GM23338 (cell line): ENCODE measurements around the gene P4HTM. TPM values are rescaled to one million over a fixed set of nuclear protein-coding genes. Genes with fewer than 3 reads are reported as not detected.

Source experiments
- ATAC-seq: fragments of 200-7000 bp; cut with Tn5 transposase; 3 replicates; pipeline ENCODE4 v1.9.1; 2020
- DNase-seq: peaks from one replicate; pipeline ENCODE4 v3.0.0-alpha.2; 2015; ENCODE audit warnings: low spot score
- H2AFZ ChIP-seq: fragments of 200-600 bp; sonication (generic); 2 replicates; pipeline ENCODE4 v1.8.0; 2016; ENCODE audit warnings: antibody characterized with exemption, mild to moderate bottlenecking, moderate library complexity
- H3F3A ChIP-seq: fragments of 200-600 bp; sonication (generic); replicated peaks from 2 replicates; pipeline ENCODE4 v1.8.0; 2017; ENCODE audit warnings: antibody characterized with exemption, mixed run types, low read depth
- H3K27ac ChIP-seq: fragments of 200-600 bp; sonication (generic); 2 replicates; pipeline ENCODE4 v1.6.1; 2016; ENCODE audit warnings: low read depth
- H3K27me3 ChIP-seq: fragments of 200-600 bp; sonication (generic); 2 replicates; pipeline ENCODE4 v1.8.0; 2016; ENCODE audit warnings: mild to moderate bottlenecking, mixed run types, moderate library complexity; ENCODE audit not compliant: insufficient read depth
- H3K36me3 ChIP-seq: fragments of 200-600 bp; sonication (generic); 2 replicates; pipeline ENCODE4 v1.8.0; 2016; ENCODE audit warnings: mild to moderate bottlenecking; ENCODE audit not compliant: insufficient read depth
- H3K4me1 ChIP-seq: fragments of 200-600 bp; sonication (generic); 2 replicates; pipeline ENCODE4 v1.8.0; 2016; ENCODE audit warnings: mild to moderate bottlenecking, moderate library complexity; ENCODE audit not compliant: insufficient read depth
- H3K4me2 ChIP-seq: fragments of 200-600 bp; sonication (generic); 2 replicates; pipeline ENCODE4 v1.7.1; 2017; ENCODE audit warnings: mixed run types
- H3K4me3 ChIP-seq: fragments of 200-600 bp; sonication (generic); 2 replicates; pipeline ENCODE4 v1.6.1; 2016; ENCODE audit warnings: mixed run types
- H3K79me2 ChIP-seq: fragments of 200-600 bp; sonication (generic); replicated peaks from 2 replicates; pipeline ENCODE4 v1.8.0; 2017; ENCODE audit warnings: mild to moderate bottlenecking; ENCODE audit not compliant: insufficient read depth
- H3K9me2 ChIP-seq: fragments of 200-600 bp; sonication (generic); 2 replicates; pipeline ENCODE4 v1.8.0; 2017; ENCODE audit not compliant: insufficient read depth
- H4K20me1 ChIP-seq: fragments of 200-600 bp; sonication (generic); replicated peaks from 2 replicates; pipeline ENCODE4 v1.8.0; 2017; ENCODE audit warnings: mild to moderate bottlenecking; ENCODE audit not compliant: insufficient read depth
- H3K27ac Mint-ChIP-seq: 2 replicates; pipeline ENCODE4 v1.8.0; 2020; ENCODE audit warnings: inconsistent platforms, mild to moderate bottlenecking, moderate library complexity, mixed read lengths
- H3K27me3 Mint-ChIP-seq: 3 replicates; pipeline ENCODE4 v1.8.0; 2022; ENCODE audit warnings: low read depth, mild to moderate bottlenecking, moderate library complexity, mixed read lengths, inconsistent platforms; ENCODE audit not compliant: insufficient read depth, poor library complexity
- H3K36me3 Mint-ChIP-seq: 3 replicates; pipeline ENCODE4 v1.8.0; 2021; ENCODE audit warnings: low read depth, mild to moderate bottlenecking, inconsistent platforms, moderate library complexity, mixed read lengths
- H3K4me1 Mint-ChIP-seq: 3 replicates; pipeline ENCODE4 v1.8.0; 2020; ENCODE audit warnings: mild to moderate bottlenecking, inconsistent platforms, mixed read lengths
- H3K4me3 Mint-ChIP-seq: 3 replicates; pipeline ENCODE4 v1.8.0; 2021; ENCODE audit warnings: moderate library complexity, mild to moderate bottlenecking, inconsistent platforms, mixed read lengths
- H3K9me3 Mint-ChIP-seq: 3 replicates; pipeline ENCODE4 v1.8.0; 2020; ENCODE audit warnings: moderate library complexity, mild to moderate bottlenecking, inconsistent platforms, mixed read lengths
- CREB1 ChIP-seq: fragments of 250-450 bp; sonication (Bioruptor Pico); IDR thresholded peaks from 2 replicates; pipeline ENCODE4 v1.5.0; 2020; ENCODE audit warnings: low read depth, mild to moderate bottlenecking, moderate library complexity
- CTCF ChIP-seq, 2 experiments: fragments of 200-600 bp in 1 of 2; sonication (generic) in 1 of 2; conservative IDR thresholded peaks; 2 replicates each; pipeline versions ENCODE4 v1.5.1 to v1.6.1; 2016 to 2017; ENCODE audit warnings: antibody characterized with exemption in 2 of 2, low read depth in 2 of 2, mild to moderate bottlenecking in 2 of 2, moderate library complexity in 1 of 2
- EZH2 ChIP-seq: fragments of 200-600 bp; sonication (generic); IDR thresholded peaks from one replicate; pipeline ENCODE4 v1.8.0; 2017; ENCODE audit warnings: antibody characterized with exemption, mild to moderate bottlenecking, low read depth; ENCODE audit not compliant: unreplicated experiment
- EZH2phosphoT487 ChIP-seq: fragments of 200-600 bp; sonication (generic); IDR thresholded peaks from one replicate; pipeline ENCODE4 v1.8.1; 2018; ENCODE audit warnings: antibody characterized with exemption; ENCODE audit not compliant: unreplicated experiment
- JUNB ChIP-seq: IDR thresholded peaks from one replicate; pipeline ENCODE4 v1.6.1; 2016; ENCODE audit warnings: antibody characterized with exemption; ENCODE audit not compliant: unreplicated experiment
- NANOG ChIP-seq: IDR thresholded peaks from 2 replicates; pipeline ENCODE4 v1.6.1; 2016; ENCODE audit warnings: antibody characterized with exemption, borderline replicate concordance
- POLR2AphosphoS5 ChIP-seq: IDR thresholded peaks from 2 replicates; pipeline ENCODE4 v1.6.1; 2016; ENCODE audit warnings: antibody characterized with exemption, low read depth
- STAT1 ChIP-seq: IDR thresholded peaks from one replicate; pipeline ENCODE4 v1.6.1; 2016; ENCODE audit warnings: antibody characterized with exemption; ENCODE audit not compliant: unreplicated experiment
- ZNF114 ChIP-seq: fragments of 250-450 bp; sonication (Bioruptor Pico); IDR thresholded peaks from 2 replicates; pipeline ENCODE4 v1.5.0; 2020; ENCODE audit warnings: mild to moderate bottlenecking, moderate library complexity
- ZNF331 ChIP-seq: fragments of 250-450 bp; sonication (Bioruptor Pico); IDR thresholded peaks from 2 replicates; pipeline ENCODE4 v1.5.0; 2020; ENCODE audit warnings: low read depth, mild to moderate bottlenecking, moderate library complexity
- polyA plus RNA-seq: library from polyadenylated mRNA; unstranded; fragments of >200 nt; fragmentation: Nextera tagmentation; extraction: Ambion mirVana; gene quantifications from 2 replicates; pipeline ENCODE4 v1.2.1, GENCODE V29; 2016
- total RNA-seq: library from RNA; depleted of rRNA; stranded (reverse); fragments of >200 nt; shearing (Covaris generic); gene quantifications from 2 replicates; pipeline ENCODE4 v1.2.3, GENCODE V29; 2014
- TF ChIP-seq, protein P1 (sequence below): IDR thresholded peaks from one replicate; pipeline ENCODE4 v1.6.1; 2018; ENCODE audit warnings: antibody characterized with exemption; ENCODE audit not compliant: unreplicated experiment
- TF ChIP-seq, protein P2 (sequence below): IDR thresholded peaks from 2 replicates; pipeline ENCODE4 v1.6.1; 2016; ENCODE audit warnings: antibody characterized with exemption

P4HTM gene
- total and polyA plus RNA-seq, 2 experiments from 2014 or later, result 15.9 to 28.7 TPM

DNA sequence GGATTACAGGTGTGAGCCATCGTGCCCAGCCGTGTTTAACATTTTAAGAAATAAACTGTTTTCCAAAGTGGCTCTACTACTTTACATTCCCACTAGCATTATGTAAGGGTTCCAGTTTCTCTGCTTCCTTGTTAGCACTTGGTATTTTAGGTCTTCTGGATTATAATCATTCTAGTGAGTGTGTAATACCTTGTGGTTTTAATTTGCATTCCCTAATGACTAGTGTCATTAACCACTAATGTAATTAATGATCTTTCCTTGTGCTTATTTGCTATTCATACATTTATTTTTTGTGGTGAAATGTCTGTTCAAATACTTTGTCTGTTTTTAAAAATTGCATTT lies 40.7 kb upstream of the P4HTM start (continued):
- TF ChIP-seq, protein P1, sequence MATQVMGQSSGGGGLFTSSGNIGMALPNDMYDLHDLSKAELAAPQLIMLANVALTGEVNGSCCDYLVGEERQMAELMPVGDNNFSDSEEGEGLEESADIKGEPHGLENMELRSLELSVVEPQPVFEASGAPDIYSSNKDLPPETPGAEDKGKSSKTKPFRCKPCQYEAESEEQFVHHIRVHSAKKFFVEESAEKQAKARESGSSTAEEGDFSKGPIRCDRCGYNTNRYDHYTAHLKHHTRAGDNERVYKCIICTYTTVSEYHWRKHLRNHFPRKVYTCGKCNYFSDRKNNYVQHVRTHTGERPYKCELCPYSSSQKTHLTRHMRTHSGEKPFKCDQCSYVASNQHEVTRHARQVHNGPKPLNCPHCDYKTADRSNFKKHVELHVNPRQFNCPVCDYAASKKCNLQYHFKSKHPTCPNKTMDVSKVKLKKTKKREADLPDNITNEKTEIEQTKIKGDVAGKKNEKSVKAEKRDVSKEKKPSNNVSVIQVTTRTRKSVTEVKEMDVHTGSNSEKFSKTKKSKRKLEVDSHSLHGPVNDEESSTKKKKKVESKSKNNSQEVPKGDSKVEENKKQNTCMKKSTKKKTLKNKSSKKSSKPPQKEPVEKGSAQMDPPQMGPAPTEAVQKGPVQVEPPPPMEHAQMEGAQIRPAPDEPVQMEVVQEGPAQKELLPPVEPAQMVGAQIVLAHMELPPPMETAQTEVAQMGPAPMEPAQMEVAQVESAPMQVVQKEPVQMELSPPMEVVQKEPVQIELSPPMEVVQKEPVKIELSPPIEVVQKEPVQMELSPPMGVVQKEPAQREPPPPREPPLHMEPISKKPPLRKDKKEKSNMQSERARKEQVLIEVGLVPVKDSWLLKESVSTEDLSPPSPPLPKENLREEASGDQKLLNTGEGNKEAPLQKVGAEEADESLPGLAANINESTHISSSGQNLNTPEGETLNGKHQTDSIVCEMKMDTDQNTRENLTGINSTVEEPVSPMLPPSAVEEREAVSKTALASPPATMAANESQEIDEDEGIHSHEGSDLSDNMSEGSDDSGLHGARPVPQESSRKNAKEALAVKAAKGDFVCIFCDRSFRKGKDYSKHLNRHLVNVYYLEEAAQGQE, result no peak
- TF ChIP-seq NANOG (no peak), CTCF (conservative IDR thresholded peaks at IDR 0.05; ENCODE audit: low read depth in 2 of 2) (no peak), ZNF331 (no peak), ZNF114 (CRISPR knock-in tag) (no peak), JUNB (no peak), EZH2phosphoT487 (no peak), POLR2AphosphoS5 (no peak), EZH2 (no peak), STAT1 (no peak), CREB1 (CRISPR knock-in tag) (no peak)
- TF ChIP-seq, protein P2, sequence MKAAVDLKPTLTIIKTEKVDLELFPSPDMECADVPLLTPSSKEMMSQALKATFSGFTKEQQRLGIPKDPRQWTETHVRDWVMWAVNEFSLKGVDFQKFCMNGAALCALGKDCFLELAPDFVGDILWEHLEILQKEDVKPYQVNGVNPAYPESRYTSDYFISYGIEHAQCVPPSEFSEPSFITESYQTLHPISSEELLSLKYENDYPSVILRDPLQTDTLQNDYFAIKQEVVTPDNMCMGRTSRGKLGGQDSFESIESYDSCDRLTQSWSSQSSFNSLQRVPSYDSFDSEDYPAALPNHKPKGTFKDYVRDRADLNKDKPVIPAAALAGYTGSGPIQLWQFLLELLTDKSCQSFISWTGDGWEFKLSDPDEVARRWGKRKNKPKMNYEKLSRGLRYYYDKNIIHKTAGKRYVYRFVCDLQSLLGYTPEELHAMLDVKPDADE, result no peak

- no peaks in the 10 kb centered on the region for H3K9me2 ChIP-seq
- peaks cover 11% of the 10 kb centered on the region; the same call in 2 of the 3 replicates for H3K4me1 Mint-ChIP-seq
- H3K27me3 Mint-ChIP-seq, result peaks cover 3% of the 10 kb centered on the region
- H3K4me2 ChIP-seq, result no peak overlapping the region
- H3K4me3 ChIP-seq, result no peak overlapping the region
- H3F3A ChIP-seq, result peaks cover under 1% of the 10 kb centered on the region; the same call in 1 of the 2 replicates
- H3K4me3 Mint-ChIP-seq, result no peak overlapping the region
- H3K36me3 ChIP-seq, result no peaks in the 10 kb centered on the region
- no peak overlapping the region for H3K27ac ChIP-seq
- peaks cover 33% of the 10 kb centered on the region for H4K20me1 ChIP-seq
- H3K27me3 ChIP-seq, result no peaks in the 10 kb centered on the region
- H3K27ac Mint-ChIP-seq, result no peak overlapping the region
- no peak overlapping the region for H2AFZ ChIP-seq
- ATAC-seq, result no peak
- H3K9me3 Mint-ChIP-seq, result no peaks in the 10 kb centered on the region
- H3K79me2 ChIP-seq, result peaks cover 93% of the 10 kb centered on the region
- peaks cover 6% of the 10 kb centered on the region; the same call in 2 of the 3 replicates for H3K36me3 Mint-ChIP-seq
- DNase-seq, result no peak
- peaks cover 12% of the 10 kb centered on the region; the same call in 1 of the 2 replicates for H3K4me1 ChIP-seq
- no peak for TF ChIP-seq NANOG
- TF ChIP-seq, protein P2, result no peak
- no peak for TF ChIP-seq CREB1 (CRISPR knock-in tag)
- no peak for TF ChIP-seq JUNB
- no peak for TF ChIP-seq EZH2
- no peak for TF ChIP-seq POLR2AphosphoS5
- TF ChIP-seq, protein P1, result no peak
- no peak for TF ChIP-seq CTCF (conservative IDR thresholded peaks at IDR 0.05; ENCODE audit: low read depth in 2 of 2)
These were observed 40.0 kb upstream of the P4HTM start for GRCh38 chr3:48950051-48950450.
